ENCODE data around the gene AHCYL2.
A peak's percentile ranks its signal among the peaks of the same experiment; 100 is the strongest.
"Not testable (repeated sequence)": the region's sequence is repeated elsewhere in the genome, so short reads cannot be mapped to it uniquely, and the experiment has no call there.

The AHCYL2 gene

DNA sequence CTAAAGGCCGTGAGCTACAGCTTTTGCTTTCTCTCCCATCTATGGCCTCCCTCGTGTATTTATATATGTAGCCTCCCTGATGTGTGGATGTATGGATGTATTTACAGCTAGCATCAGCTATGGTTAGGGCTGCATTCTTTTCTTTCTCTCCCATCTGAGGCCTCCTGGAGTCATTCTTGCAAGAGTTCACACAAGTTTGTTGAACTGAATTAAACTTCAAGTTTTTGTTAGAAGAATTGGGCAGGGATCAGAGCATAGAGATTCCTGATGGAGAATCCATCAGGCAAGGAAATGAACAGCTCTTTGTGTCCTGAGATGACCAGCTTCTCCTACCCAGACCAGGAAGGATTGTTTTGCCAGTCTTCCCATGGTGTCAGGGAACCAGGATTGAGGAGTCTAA is 60.3 kb downstream of the AHCYL2 start:
- no peak for DNase-seq (ENCODE audit: low read depth in 2 of 2)

DNA sequence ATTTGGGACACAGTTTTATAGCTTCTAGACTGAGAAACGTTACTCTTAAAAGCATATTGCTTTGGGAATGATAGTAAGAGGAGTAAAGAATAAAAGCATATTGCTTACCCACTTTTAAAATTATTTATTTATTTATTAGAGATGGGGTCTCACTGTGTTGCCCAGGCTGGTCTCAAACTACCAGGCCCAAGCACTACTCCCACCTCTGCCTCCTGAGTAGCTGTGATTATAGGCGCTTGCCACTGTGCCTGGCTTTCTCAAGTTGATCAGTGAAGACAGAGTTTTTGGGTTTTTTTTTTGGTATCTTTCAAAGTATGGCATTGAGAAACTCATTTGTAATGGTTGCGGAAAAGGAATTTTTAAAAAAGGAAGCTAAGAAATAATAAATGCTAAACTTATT is 68.0 kb downstream of the AHCYL2 start:
- DNase-seq (ENCODE audit: low read depth in 2 of 2), result no peak

DNA sequence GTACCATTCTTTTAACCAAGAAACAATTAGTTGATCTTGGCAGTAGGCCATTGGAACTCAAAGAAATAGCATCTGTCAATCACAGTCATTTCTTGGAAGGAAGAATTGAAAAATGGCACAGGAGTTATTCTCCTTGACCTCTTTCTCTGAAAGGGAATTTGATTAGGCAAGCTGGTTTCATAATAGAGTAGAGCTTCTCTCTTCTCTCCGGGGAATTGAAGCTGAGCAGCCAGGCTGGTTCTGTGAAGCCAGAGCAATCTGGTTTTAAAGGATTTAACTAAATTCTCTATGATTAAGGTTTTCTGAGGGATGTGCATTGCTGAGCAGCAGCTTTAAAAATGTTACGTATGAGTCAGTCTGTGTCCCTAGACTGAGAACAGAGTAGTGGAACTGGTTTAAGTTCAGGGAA is 70.2 kb downstream of the AHCYL2 start:
- no peak for DNase-seq (ENCODE audit: low read depth in 2 of 2)

DNA sequence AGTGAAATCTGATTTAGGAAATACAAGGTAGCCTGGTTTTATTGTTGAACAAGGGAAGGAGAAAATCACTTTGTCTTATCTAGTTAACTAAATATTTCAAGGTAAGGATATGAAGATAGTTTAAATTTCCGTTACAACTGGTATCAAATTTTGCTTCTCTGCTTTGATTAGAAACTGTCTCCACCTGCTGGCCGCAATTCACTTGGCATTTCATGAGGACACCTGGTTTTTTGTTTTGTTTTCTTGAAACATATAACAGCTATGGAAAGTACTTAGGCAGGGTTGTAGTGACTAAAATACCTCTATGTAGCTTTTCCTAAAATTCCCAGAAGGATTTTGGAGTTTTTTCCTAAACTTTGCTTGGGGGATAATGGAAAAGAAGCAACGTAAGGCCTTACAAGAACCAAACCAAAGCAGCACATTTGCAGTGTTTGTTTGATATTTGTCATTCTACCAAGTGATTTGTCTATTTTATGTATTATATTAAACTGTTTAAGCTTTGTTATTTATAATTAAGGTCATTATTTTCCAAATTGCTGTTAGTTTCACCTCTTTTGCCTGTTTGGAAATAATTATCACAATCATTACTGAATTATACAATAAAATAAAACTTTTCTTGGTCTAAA is 73.6 kb downstream of the AHCYL2 start:
- peak in 1 of 2 donors; percentile 28 for DNase-seq (ENCODE audit: low read depth in 2 of 2)

- no peak for DNase-seq (ENCODE audit: low read depth in 2 of 2)
Observed at GRCh38 chr7:129299889-129300288, 75.1 kb downstream of the AHCYL2 start.

GRCh38 chr7:129300299-129300698 is 75.5 kb downstream of the AHCYL2 start:
- not testable (repeated sequence) for DNase-seq (ENCODE audit: low read depth in 2 of 2)

DNA sequence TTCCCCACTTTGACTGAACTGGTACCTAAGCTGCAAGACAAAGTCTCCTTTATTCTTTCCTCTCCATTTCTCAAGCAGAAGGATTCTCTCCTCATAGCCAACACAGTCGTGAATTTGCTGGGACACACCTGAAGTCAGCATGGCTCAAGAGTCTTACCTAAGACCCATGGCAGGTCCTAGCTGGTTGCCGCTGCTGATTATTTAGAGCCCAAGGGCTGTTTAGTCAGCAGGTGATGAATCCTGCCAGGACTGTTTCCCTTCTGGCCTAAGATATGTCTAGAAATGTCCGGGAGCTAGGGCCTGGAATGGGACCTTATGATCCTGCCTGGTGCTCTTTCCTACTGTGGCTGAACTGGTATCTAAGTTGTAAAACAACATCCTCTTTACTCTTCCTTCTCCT is 82.8 kb downstream of the AHCYL2 start:
- DNase-seq (ENCODE audit: low read depth in 2 of 2), result no peak

GRCh38 chr7:129308047-129308446 is 83.2 kb downstream of the AHCYL2 start:
- no peak for DNase-seq (ENCODE audit: low read depth in 2 of 2)

DNA sequence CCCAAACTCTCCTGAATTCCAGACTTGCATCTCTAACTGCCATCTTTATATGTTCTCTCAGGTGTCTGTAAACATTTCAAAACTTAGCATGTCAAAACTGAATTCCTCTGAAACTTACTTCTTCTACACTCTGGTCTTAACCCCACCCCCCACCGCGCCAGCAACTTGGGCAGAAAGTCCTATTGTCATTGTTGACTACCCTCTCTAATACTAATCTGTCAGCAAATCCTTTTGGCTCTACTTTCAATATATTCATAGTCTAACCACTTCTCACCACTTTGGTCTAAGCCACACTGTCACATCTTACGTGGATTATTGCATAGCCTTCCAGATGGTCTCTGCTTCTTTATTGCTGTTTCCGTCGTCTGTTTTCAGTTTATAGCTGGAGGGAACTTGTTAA is 86.6 kb downstream of the AHCYL2 start:
- no peak for DNase-seq (ENCODE audit: low read depth in 2 of 2)

GRCh38 chr7:129313282-129313681 is 88.5 kb downstream of the AHCYL2 start:
- no peak for DNase-seq (ENCODE audit: low read depth in 2 of 2)

DNA sequence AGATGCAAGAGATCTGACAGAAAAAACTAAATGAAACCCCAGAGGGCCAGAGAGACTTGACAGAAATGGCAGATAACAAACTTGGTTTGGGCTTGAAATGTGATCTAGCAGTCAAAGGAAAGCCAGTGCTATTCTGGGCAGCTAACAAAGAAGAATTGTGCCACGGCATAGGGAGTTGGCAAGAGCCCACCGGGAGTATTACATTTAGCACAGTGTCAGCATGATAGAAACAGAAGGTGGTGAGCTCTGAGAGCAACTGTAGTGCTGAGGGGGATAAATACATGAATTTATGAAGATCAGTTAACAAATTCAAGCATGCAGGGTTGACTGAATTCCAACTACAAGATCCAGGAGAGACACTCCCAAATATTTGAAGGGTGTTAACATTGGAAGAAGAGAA is 91.1 kb downstream of the AHCYL2 start:
- DNase-seq (ENCODE audit: low read depth in 2 of 2), result no peak

DNA sequence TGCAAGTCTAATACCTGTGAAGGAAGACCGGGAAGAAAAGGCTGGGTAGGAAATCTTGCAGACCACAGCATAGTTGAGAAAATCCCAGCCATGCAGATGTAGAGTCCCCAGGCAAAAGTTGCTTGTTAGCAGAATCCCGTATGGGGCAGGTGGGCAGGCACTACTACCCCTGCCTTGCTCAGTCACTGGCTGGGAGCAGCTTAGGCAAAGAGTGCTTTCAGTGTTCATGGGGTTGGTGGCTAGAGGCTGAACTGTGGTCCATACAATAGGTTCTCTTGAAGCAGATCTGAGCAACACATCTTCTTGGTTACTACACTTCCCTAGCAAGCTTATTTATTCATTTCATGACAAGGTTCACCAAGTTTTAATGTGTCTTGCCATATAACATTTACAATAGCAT is 92.6 kb downstream of the AHCYL2 start:
- DNase-seq (ENCODE audit: low read depth in 2 of 2), result no peak

GRCh38 chr7:129327076-129327475 is 102.2 kb downstream of the AHCYL2 start:
- no peak for DNase-seq (ENCODE audit: low read depth in 2 of 2)

GRCh38 chr7:129332254-129333035 is 107.6 kb downstream of the AHCYL2 start:
- DNase-seq (ENCODE audit: low read depth in 2 of 2), result no peak

- DNase-seq (ENCODE audit: low read depth in 2 of 2), result no peak
Observed at GRCh38 chr7:129334473-129334872, 109.6 kb downstream of the AHCYL2 start.

DNA sequence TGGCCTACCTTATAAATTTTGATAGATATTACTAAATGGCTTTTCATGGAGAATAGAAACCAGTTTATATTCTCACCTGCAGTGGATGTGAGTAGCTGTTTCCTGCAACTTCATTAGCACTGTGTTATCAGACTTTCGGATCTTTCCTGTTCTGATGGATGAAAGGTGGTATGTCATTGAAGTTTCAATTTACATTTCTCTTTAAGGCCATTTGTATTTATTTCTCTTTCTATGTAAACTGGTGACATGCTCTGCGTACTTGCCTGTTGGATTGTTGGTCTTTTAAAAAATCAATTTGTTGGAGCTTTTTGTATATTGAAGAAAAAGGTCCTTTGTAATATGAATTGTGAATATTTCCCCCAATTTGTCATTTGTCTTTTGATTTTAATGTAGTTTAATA is 113.6 kb downstream of the AHCYL2 start:
- DNase-seq (ENCODE audit: low read depth in 2 of 2), result no peak

GRCh38 chr7:129341212-129341611 is 116.4 kb downstream of the AHCYL2 start:
- no peak for DNase-seq (ENCODE audit: low read depth in 2 of 2)

- no peak for DNase-seq (ENCODE audit: low read depth in 2 of 2)
Observed at GRCh38 chr7:129341816-129342806, 117.3 kb downstream of the AHCYL2 start.

DNA sequence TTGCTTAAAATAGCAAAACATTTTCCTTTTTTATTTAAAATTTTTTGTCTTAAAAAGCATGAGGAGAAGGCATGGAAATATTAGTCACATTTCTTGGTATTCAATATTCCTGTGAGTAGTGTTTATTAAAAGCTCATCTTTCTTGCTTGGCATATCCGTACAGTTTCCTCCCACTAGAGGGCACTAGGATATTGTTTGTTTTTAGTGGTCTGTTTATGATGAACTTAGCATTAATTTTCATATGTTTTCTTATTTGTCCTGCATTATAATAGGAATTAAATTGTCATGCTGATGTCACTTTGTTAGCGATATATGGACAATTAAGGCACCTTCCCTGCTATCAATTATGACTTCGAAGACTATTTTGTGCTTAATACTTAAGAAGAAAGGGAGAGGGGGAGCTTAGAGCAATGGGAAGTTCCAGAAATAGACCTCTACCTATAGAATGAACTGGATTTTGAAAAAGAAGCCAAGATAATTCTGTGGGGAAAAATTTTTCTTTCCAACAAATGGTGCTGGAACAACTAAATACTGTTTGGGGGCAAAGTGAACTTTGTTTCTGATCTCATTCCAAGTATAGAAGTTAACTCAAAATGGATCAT is 118.4 kb downstream of the AHCYL2 start:
- no peak for DNase-seq (ENCODE audit: low read depth in 2 of 2)

GRCh38 chr7:129347330-129347729 is 122.5 kb downstream of the AHCYL2 start:
- no peak for DNase-seq (ENCODE audit: low read depth in 2 of 2)

DNA sequence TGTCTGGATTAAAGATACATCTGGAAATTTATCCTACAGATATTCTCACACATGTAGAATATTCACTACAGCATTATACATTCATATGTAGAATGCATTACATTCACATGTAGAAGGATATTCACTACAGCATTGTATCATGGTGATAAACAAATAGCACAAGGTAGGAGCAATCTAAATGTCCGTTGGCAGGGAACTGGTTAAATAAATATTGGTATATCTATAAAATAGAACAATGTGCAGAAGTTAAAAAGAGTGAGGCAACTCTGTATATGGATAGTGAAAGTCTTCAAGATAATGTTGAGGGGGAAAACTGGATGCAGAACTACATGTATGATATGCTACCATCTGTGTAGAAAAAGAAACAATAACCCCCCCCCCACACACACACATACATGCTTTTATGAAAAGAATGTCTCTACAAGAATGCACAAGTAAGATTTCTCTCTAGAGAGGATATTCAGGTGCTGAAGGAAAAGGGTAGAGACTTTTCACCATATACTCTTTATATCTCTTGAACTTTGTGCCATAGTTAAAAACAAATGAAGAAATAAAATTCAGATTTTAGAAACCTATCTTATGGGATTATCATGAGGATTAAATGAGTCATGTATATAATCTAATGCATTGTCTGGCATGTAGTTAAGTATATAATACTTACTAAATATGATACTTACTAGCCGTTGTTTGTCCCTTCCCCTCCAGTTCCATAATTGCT is 123.4 kb downstream of the AHCYL2 start:
- no peak for DNase-seq (ENCODE audit: low read depth in 2 of 2)

Data from stimulated activated CD8-positive, alpha-beta memory T cell treated with anti-CD3 and anti-CD28 coated beads, Interleukin-7, amount 100 ng/mL, for 1 hour (primary cell).